Esophagus squamous epithelium (tissue), 4 donors: ENCODE measurements around the gene SPTBN4.

ENCODE experiments used
- CTCF ChIP-seq, 6 experiments: fragments of 450-650 bp in 4 of 6; fragments of 200-600 bp in 2 of 6; sonication (generic) in 2 of 6; IDR thresholded peaks; one replicate each; pipeline ENCODE4 v1.5.1; 2016 to 2019; ENCODE audit warnings: antibody characterized with exemption in 6 of 6, mild to moderate bottlenecking in 4 of 6, moderate library complexity in 4 of 6
- POLR2A ChIP-seq, 4 donors: fragments of 450-650 bp; IDR thresholded peaks; one replicate each; pipeline ENCODE4 v1.6.1; 2017; ENCODE audit warnings: antibody characterized with exemption in 4 of 4, mild to moderate bottlenecking in 4 of 4, moderate library complexity in 3 of 4

- TF ChIP-seq CTCF (IDR thresholded peaks at IDR 0.05): no peak
- TF ChIP-seq POLR2A (IDR thresholded peaks at IDR 0.05): no peak
Observed at GRCh38 chr19:40592170-40592569, 125.4 kb downstream of the SPTBN4 start.
